GM20431 (cell line): ENCODE measurements around the gene GSTM5.
"Not testable (repeated sequence)": the region's sequence is repeated elsewhere in the genome, so short reads cannot be mapped to it uniquely, and the experiment has no call there.

Experiments
- in situ Hi-C: fragments of 300-500 bp; cut with MseI, MboI; formaldehyde crosslinking; loops from one replicate; pipeline ENCODE4 v1.15.0; 2020; ENCODE audit warnings: low sequenced_read_pairs; ENCODE audit not compliant: unreplicated experiment

GSTM5 gene

DNA sequence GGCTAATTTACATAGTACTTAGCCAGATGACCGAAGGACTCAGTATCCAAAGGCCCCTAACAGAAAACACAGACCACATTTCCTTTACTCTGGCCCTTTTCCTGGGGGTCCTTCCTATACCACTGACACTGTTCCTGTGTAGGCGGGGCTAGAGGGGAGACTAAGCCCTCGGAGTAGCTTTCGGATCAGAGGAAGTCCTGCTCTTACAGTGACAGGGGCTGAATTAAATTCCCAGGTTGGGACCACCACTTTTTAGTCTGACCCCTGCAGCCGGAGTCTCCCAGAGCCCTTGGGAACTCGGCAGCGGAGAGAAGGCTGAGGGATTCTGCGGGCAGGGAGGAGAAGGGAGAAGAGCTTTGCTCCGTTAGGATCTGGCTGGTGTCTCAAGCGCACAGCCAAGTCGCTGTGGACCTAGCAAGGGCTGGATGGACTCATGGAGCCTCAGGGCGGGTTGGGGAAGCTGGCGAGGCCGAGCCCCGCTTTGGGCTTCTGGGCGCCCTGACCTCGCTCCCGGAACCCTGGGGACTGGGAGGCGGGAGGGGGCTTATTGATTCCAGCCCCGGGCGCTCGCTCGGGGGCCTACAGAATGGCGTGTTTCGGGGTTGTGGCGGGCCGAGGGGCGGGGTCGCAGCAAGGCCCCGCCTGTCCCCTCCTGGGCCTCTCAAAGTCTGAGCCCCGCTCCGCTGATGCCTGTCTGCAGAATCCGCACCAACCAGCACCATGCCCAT is at the start of gene GSTM5:
Gene GSTM5 (plus strand): TSS at position 659 of the 728 bp plus-strand sequence. CDS start 62 bp downstream, at position 721.
- in situ Hi-C loops: not testable (repeated sequence)

DNA sequence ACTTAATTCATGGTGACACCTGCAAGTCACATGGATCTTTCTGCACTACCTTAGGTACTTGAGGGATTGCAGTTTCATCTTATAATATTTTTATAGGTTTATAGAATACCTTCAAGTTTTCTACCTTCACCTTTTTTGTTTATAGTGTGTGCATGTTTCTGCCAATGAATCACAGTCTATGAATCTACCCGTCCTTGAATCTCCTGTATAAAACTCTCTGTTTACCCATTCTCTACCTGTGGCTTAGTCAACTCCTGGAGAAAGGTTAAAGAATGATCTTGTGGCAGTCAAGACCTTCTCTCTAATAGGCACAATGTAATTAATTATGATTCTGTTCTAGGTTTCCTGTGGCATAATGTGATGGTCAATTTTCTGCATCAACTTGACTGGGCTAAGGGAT is 47.4 kb upstream of the GSTM5 start:
- in situ Hi-C loops: loop anchor here (25.0 kb wide), 1 partner anchor 98 kb away; the partner anchor contains the start of gene EPS8L3

- in situ Hi-C loops: loop anchor here (25.0 kb wide), 1 partner anchor 95 kb away; the partner anchor contains the start of gene EPS8L3
Observed at GRCh38 chr1:109667452-109668122, 44.5 kb upstream of the GSTM5 start, which contains the start of gene GSTM2. TSS of gene GSTM2 (plus strand) at chr1:109668057. CDS start at chr1:109668116, 59 bp downstream.

DNA sequence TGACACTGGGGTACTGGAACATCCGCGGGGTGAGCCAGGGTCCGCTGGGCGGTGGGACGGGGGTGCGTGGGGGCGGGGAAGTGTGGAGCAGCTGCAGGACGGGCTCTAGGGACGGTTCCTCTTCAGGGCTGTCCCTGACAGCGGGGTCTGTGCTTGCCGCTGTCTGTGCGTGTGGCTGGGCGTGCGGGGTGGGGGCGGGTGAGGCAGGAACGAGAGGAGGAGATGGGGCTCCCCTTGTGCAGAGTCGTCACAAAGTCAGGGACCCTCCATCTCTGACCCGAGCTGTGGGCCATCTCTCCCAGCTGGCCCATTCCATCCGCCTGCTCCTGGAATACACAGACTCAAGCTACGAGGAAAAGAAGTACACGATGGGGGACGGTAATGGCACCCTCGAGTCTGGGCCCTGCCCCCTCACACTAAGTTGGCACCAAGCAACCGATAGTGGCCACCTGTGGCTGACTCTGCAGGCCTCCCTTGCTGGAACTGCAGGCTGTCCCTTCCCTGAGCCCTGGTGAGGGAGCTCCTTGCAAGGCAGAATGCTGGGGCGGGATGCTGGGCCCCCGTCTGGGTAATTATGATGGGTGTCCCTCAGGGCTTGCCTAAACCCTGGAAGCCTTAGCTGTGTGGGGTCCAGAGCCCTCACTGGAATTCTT is 43.8 kb upstream of the GSTM5 start:
- in situ Hi-C loops: loop anchor here (25.0 kb wide), 1 partner anchor 94 kb away; the partner anchor contains the start of gene EPS8L3

GRCh38 chr1:109669246-109669948 is 42.7 kb upstream of the GSTM5 start:
- in situ Hi-C loops: loop anchor here (25.0 kb wide), 1 partner anchor 93 kb away; the partner anchor contains the start of gene EPS8L3

- in situ Hi-C loops: loop anchor here (25.0 kb wide), 1 partner anchor 92 kb away; the partner anchor contains the start of gene EPS8L3
Observed at GRCh38 chr1:109669949-109670302, 42.1 kb upstream of the GSTM5 start.

DNA sequence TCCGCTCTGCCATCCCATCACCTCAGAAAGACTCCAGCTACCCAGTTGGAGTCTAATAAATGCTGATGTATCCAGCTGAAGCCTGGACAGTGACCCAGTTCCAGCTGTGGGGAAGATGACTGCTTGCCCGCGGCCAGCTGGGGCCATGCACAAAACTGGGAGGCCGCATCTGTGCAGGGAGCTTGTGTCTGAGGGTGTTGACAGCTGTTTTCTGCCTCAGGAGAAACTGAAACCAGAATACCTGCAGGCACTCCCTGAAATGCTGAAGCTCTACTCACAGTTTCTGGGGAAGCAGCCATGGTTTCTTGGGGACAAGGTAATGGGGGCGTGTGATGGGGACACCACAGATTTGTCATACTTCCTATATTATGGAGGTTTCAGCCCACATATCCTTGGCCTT is 41.0 kb upstream of the GSTM5 start:
- in situ Hi-C loops: loop anchor here (25.0 kb wide), 1 partner anchor 91 kb away; the partner anchor contains the start of gene EPS8L3

DNA sequence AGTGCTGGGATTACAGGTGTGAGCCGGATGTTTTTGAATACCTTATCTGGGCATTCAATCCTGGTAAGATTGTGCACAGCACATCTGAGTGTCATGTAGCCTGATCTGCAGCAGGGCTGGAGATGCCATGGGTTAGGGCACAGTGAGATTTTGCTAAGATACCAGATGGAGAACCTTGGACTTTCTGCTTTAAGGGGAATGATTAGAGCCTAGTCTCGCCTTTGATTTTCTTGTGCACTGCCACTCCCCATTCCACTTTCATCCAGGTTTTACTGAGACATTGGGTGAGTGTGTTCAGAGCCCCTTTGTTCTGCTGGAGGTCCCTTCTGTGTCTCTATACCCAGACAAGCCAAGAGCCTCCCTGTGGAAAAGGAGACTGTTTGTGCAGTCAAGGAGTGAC is 38.2 kb upstream of the GSTM5 start:
- in situ Hi-C loops: loop anchor here (25.0 kb wide), 1 partner anchor 88 kb away; the partner anchor contains the start of gene EPS8L3

- in situ Hi-C loops: not testable (repeated sequence)
Observed at GRCh38 chr1:109676683-109677381, 35.2 kb upstream of the GSTM5 start.

DNA sequence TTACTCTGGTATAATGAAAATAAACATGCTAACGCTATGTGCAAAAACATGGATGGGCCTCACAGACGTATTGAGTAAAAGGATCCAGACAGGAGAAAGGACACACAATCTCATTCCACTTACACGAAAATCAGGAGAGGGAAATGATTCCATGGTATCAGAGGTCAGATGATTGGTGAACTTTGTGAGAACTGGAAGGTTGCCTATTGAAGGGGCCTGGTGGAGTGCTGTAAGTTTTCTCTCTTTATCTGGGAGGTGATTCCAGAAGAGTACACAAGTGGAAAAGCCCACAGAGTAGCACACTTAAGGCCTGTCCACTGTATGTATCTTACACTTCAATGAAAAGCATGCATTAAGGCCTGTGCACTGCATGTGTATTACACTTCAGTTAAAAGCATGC is 34.6 kb upstream of the GSTM5 start:
- in situ Hi-C loops: no loop called here

- in situ Hi-C loops: not testable (repeated sequence)
Observed at GRCh38 chr1:109678637-109679036, 33.4 kb upstream of the GSTM5 start.

DNA sequence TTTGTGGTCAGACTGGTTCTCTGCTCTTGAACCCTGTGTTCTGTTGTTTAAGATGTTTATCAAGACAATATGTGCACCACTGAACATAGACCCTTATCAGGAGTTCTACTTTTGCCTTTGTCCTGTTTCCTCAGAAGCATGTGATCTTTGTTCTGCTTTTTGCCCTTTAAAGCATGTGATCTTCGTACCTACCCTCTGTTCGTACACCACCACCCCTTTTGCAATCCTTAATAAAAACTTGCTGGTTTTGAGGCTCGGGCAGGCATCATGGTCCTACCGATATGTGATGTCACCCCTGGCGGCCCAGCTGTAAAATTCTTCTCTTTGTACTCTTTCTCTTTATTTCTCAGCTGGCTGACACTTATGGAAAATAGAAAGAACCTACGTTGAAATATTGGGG is 27.3 kb upstream of the GSTM5 start:
- in situ Hi-C loops: not testable (repeated sequence)

GRCh38 chr1:109685399-109685798 is 26.7 kb upstream of the GSTM5 start:
- in situ Hi-C loops: not testable (repeated sequence)

- in situ Hi-C loops: not testable (repeated sequence)
Observed at GRCh38 chr1:109685890-109686289, 26.2 kb upstream of the GSTM5 start.

- in situ Hi-C loops: not testable (repeated sequence)
Observed at GRCh38 chr1:109687109-109687508, 24.9 kb upstream of the GSTM5 start.

DNA sequence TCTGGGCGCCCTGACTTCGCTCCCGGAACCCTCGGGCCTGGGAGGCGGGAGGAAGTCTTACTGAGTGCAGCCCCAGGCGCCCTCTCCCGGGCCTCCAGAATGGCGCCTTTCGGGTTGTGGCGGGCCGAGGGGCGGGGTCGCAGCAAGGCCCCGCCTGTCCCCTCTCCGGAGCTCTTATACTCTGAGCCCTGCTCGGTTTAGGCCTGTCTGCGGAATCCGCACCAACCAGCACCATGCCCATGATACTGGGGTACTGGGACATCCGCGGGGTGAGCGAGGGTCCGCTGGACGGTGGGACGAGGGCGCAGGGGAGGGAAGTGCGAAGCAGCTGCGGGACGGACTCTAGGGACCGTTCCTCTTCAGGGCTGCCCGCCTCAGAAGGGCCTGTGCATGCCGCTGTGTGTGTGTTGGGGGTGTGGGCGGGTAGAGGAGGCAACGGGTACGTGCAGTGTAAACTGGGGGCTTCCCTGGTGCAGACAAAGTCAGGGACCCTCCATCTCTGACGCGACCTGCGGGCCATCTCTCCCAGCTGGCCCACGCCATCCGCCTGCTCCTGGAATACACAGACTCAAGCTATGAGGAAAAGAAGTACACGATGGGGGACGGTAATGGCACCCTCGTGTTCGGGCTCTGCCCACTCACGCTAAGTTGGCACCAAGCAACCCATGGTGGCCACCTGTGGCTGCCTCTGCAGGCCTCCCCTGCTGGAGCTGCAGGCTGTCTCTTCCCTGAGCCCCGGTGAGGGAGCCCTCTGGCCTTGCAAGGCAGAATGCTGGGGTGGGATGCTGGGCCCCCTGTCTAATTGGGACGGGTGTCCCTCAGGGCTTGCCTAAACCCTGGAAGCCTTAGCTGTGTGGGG is 24.2 kb upstream of the GSTM5 start, which contains the start of gene GSTM1:
Gene GSTM1 (plus strand): TSS at position 177 of the 859 bp plus-strand sequence. CDS start 57 bp downstream, at position 234.
- in situ Hi-C loops: no loop called here

- in situ Hi-C loops: no loop called here
Observed at GRCh38 chr1:109689844-109690405, 22.1 kb upstream of the GSTM5 start.

DNA sequence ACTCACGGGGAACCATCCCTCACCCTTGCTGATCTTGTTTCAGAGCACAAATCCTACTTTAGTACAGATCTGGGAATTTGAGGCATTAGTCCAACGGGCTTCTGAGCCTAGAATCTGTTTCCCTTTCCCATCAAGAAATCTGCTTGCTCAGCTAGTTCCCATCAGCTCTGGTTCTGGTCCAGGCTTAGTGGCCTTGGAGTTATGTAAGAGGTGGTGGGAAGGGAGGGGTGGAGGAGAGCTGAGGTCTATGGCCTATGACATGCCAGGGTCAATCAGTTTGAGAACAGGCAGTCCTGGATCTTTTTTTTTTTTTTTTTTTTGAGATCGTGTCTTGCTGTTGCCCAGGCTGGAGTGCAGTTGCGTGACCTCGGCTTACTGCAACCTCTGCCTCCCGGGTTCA is 20.3 kb upstream of the GSTM5 start:
- in situ Hi-C loops: no loop called here
